ENCODE measurements around the gene ZNF76. TPM values are rescaled to one million over a fixed set of nuclear protein-coding genes. Genes with fewer than 3 reads are reported as not detected.
A peak's percentile ranks its signal among the peaks of the same experiment; 100 is the strongest.

The ZNF76 gene
- total and polyA plus RNA-seq, 2 of the 13 experiments (the other 11 are each of a cell fraction or from before 2014, with no cell fraction given) = 13.2 to 26.4 TPM

DNA sequence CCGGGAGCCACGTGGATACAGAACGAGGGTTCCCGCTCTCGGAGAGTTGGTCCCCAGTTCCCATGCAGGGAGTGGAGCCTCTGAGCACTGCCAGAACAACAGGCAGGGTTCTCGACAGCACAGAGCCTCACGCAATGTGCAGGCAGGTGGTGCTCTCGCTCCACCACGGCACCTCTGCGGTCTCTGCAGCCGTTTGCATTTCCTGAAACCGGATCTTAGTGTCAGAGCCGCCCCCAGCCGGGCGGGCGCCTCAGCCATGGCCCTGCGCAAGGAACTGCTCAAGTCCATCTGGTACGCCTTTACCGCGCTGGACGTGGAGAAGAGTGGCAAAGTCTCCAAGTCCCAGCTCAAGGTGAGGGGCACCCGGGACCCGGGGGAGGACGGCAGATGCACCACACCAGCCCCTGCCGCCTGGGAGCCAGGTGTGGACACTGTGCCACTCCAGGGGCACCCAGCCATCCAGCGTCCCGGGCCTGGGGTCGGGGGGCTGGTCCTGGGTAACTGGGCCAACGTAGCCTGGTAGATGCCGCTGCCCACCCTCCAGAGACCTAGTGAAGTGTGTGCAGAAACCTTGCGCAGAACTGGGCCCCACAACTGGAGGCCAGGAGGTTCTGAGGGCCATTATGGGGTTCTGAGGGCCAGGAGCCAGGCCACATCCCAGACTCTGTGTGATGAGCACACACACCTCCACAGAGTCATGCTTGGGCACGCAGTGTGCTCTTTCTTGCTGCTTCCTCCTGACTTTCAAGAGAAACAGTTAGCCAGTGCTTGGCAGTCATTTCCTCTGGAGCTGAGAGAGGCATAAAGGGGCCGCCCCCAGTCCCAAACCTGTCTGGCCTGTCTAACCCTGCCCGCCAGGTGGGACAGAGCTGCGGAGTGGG lies 38.3 kb downstream of the ZNF76 start, which contains the start of gene DEF6 (continued):
- peak; percentile 87 for TF ChIP-seq GABPB1 (CRISPR knock-in tag; IDR thresholded peaks at IDR 0.05)
- TF ChIP-seq, protein P1, sequence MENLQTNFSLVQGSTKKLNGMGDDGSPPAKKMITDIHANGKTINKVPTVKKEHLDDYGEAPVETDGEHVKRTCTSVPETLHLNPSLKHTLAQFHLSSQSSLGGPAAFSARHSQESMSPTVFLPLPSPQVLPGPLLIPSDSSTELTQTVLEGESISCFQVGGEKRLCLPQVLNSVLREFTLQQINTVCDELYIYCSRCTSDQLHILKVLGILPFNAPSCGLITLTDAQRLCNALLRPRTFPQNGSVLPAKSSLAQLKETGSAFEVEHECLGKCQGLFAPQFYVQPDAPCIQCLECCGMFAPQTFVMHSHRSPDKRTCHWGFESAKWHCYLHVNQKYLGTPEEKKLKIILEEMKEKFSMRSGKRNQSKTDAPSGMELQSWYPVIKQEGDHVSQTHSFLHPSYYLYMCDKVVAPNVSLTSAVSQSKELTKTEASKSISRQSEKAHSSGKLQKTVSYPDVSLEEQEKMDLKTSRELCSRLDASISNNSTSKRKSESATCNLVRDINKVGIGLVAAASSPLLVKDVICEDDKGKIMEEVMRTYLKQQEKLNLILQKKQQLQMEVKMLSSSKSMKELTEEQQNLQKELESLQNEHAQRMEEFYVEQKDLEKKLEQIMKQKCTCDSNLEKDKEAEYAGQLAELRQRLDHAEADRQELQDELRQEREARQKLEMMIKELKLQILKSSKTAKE (CRISPR knock-in tag; IDR thresholded peaks at IDR 0.05; ENCODE audit: borderline replicate concordance) = peak; percentile 37; the same call in 1 of the 2 replicates
- no peak for TF ChIP-seq NR2F1 (CRISPR knock-in tag; IDR thresholded peaks at IDR 0.05)
- no peak for TF ChIP-seq ATM (IDR thresholded peaks at IDR 0.05; ENCODE audit: borderline replicate concordance)
- TF ChIP-seq YEATS2 (CRISPR knock-in tag; IDR thresholded peaks at IDR 0.05; ENCODE audit: borderline replicate concordance) = peak; percentile 85; the same call in 1 of the 2 replicates
- TF ChIP-seq, protein P2, sequence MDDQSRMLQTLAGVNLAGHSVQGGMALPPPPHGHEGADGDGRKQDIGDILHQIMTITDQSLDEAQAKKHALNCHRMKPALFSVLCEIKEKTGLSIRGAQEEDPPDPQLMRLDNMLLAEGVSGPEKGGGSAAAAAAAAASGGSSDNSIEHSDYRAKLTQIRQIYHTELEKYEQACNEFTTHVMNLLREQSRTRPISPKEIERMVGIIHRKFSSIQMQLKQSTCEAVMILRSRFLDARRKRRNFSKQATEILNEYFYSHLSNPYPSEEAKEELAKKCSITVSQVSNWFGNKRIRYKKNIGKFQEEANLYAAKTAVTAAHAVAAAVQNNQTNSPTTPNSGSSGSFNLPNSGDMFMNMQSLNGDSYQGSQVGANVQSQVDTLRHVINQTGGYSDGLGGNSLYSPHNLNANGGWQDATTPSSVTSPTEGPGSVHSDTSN (CRISPR knock-in tag; IDR thresholded peaks at IDR 0.05; ENCODE audit: borderline replicate concordance) = no peak
- TF ChIP-seq, protein P3, sequence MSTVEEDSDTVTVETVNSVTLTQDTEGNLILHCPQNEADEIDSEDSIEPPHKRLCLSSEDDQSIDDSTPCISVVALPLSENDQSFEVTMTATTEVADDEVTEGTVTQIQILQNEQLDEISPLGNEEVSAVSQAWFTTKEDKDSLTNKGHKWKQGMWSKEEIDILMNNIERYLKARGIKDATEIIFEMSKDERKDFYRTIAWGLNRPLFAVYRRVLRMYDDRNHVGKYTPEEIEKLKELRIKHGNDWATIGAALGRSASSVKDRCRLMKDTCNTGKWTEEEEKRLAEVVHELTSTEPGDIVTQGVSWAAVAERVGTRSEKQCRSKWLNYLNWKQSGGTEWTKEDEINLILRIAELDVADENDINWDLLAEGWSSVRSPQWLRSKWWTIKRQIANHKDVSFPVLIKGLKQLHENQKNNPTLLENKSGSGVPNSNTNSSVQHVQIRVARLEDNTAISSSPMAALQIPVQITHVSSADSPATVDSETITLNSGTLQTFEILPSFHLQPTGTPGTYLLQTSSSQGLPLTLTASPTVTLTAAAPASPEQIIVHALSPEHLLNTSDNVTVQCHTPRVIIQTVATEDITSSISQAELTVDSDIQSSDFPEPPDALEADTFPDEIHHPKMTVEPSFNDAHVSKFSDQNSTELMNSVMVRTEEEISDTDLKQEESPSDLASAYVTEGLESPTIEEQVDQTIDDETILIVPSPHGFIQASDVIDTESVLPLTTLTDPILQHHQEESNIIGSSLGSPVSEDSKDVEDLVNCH (CRISPR knock-in tag; IDR thresholded peaks at IDR 0.05) = no peak
- no peak for TF ChIP-seq JDP2 (CRISPR knock-in tag; IDR thresholded peaks at IDR 0.05; ENCODE audit: borderline replicate concordance)
- peak; percentile 100 for TF ChIP-seq ZSCAN29 (CRISPR knock-in tag; conservative IDR thresholded peaks at IDR 0.05)
- peak; percentile 99 for TF ChIP-seq ZNF891 (CRISPR knock-in tag; IDR thresholded peaks at IDR 0.05)
- peak; percentile 83; the same call in 1 of the 2 replicates for TF ChIP-seq RARG (CRISPR knock-in tag; IDR thresholded peaks at IDR 0.05; ENCODE audit: low read depth)
- peak; percentile 71 for TF ChIP-seq ZNF263 (CRISPR knock-in tag; IDR thresholded peaks at IDR 0.05)
- no peak for TF ChIP-seq PCBP2 (optimal IDR thresholded peaks at IDR 0.05; ENCODE audit: low read depth, low read length, poor library complexity, severe bottlenecking)
- TF ChIP-seq KAT7 (CRISPR knock-in tag; IDR thresholded peaks at IDR 0.05; ENCODE audit: borderline replicate concordance) = peak; percentile 53; the same call in 1 of the 2 replicates
- no peak for TF ChIP-seq MBNL3 (CRISPR knock-in tag; conservative IDR thresholded peaks at IDR 0.05)
- TF ChIP-seq, protein P4, sequence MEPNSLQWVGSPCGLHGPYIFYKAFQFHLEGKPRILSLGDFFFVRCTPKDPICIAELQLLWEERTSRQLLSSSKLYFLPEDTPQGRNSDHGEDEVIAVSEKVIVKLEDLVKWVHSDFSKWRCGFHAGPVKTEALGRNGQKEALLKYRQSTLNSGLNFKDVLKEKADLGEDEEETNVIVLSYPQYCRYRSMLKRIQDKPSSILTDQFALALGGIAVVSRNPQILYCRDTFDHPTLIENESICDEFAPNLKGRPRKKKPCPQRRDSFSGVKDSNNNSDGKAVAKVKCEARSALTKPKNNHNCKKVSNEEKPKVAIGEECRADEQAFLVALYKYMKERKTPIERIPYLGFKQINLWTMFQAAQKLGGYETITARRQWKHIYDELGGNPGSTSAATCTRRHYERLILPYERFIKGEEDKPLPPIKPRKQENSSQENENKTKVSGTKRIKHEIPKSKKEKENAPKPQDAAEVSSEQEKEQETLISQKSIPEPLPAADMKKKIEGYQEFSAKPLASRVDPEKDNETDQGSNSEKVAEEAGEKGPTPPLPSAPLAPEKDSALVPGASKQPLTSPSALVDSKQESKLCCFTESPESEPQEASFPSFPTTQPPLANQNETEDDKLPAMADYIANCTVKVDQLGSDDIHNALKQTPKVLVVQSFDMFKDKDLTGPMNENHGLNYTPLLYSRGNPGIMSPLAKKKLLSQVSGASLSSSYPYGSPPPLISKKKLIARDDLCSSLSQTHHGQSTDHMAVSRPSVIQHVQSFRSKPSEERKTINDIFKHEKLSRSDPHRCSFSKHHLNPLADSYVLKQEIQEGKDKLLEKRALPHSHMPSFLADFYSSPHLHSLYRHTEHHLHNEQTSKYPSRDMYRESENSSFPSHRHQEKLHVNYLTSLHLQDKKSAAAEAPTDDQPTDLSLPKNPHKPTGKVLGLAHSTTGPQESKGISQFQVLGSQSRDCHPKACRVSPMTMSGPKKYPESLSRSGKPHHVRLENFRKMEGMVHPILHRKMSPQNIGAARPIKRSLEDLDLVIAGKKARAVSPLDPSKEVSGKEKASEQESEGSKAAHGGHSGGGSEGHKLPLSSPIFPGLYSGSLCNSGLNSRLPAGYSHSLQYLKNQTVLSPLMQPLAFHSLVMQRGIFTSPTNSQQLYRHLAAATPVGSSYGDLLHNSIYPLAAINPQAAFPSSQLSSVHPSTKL (CRISPR knock-in tag; IDR thresholded peaks at IDR 0.05) = peak; percentile 80
